ENCODE data around the gene RTN1.

RTN1 gene

GRCh38 chr14:59848671-59849070 is 21.9 kb downstream of the RTN1 start:
- DNase-seq: no peak

DNA sequence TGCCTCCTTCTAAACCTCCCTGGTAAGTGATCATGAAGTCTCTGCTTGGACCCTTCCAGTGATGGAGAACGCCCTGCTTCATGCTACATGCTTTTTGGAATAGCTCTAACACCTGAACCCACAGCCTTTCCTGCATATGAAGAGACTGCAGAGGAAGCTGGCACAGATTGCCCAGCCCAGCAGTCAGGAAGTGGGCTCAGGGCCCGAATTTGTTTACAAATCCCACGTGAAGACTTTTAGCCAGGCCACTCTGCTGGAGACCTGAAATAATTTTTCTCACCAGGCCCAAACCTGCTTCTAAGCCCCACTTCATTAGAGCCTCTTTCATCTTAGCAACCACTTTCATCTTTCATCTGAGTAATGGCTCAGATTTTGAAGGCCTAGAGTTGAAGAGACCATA is 22.9 kb downstream of the RTN1 start:
- no peak for DNase-seq

DNA sequence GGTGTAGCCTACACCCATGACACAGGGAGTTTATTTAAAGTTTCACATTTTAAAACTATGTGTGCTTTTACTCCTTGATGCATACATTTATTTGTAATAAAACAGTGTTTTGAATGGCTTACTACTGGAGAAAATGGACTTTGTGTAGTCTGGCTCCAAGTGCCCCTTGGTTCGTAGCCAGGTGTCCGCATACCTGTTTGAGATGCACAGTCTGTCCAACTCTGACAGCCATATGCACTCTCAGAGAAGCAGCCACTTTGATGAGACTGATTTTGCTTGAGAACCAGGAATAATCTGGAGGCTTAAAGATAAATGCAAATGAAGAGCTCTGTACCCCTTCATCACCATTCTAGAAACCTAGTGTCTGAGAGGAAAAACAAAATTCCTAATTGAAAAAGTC is 24.0 kb downstream of the RTN1 start:
- no peak for DNase-seq

GRCh38 chr14:59845245-59845644 is 25.3 kb downstream of the RTN1 start:
- no peak for DNase-seq

- no peak for DNase-seq
Observed at GRCh38 chr14:59844186-59844812, 26.3 kb downstream of the RTN1 start.

GRCh38 chr14:59836116-59836515 is 34.5 kb downstream of the RTN1 start:
- DNase-seq: no peak

- no peak for DNase-seq
Observed at GRCh38 chr14:59832653-59833294, 37.8 kb downstream of the RTN1 start.

DNA sequence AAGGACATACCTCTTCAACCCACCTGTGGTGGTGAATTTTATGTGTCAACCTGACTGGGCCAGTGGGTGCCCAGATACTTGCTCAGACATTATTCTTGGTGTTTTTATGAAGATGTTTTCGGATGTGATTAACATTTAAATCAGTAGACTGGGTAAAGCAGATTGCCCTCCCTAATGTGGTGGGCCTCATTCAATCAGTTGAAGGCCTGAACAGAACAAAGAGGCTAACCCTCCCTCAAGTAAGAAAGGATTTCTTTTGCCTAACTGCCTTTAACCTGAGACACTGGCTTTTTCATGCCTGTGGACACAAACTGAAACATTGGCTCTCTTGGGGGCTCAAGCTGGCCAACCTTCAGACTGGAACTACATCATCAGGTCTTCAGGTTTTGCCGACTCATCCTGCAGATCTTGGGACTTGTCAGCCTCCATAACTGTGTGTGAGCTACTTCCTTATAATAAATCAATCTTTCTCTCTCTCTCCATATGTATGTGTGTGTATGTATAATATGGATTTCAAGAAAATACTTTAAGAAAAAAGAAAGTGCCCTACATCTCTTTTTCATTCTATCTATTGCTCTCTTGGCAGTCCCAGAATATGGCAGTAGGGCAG is 39.4 kb downstream of the RTN1 start:
- DNase-seq: no peak

- no peak for DNase-seq
Observed at GRCh38 chr14:59830338-59830734, 40.2 kb downstream of the RTN1 start.

DNA sequence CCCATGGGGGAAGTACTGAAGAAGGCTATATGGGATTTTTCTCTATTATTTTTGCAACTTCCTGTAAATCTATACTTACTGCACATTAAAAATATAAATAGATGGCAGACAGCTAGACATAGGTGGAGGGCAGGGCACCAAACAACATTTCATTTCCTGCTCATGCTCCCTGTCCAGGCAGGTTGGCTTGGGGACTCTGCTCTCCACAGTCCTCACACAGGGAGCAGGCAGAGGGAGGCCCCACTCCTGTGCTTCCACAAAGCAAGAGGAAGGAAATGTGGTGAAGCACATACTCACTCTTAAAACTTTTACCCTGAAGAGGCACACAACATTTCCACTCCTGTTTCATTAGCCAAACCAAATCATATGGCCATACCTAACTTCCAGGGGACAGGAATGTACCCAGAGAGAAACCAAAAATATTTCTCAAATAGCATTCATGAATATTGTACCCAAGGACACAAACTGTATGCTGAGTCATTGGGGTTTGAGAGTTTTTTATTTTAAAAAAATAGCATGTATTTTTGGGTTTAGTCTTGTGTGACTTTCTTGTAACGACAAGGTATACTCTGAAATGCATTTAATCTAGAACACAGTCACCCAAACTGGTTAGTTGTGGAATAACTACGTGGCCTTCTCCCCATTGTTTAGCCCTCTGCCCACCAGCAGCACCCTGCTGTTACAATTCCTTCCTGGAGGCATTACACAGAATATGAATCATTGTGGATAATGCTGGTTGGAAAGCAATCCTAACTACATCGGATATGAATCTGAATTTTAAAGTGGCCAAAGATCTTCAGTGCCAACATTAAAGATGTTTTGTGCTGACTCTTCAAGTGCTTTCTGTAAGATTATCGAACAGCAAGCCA is 40.9 kb downstream of the RTN1 start:
- DNase-seq: no peak

GRCh38 chr14:59828276-59828675 is 42.3 kb downstream of the RTN1 start:
- DNase-seq: no peak

DNA sequence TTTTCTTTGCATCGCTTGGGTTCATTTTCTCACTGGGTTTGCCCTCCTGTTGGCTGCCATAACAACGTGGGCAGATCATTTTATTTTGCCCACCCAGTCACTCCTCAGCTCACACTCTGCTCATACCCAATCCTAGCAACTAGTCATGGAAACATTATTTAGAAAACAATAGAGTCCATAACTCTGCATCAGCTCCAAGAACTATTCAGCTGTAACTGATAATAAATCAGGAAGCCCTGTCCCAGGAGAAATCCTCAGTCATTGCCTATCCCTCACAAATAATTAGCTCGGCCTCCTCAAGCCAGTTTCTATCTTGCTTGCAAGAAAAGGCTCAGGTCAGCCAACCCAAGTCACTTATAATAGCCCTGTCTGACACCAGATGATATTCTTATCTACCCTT is 43.2 kb downstream of the RTN1 start:
- DNase-seq: no peak

DNA sequence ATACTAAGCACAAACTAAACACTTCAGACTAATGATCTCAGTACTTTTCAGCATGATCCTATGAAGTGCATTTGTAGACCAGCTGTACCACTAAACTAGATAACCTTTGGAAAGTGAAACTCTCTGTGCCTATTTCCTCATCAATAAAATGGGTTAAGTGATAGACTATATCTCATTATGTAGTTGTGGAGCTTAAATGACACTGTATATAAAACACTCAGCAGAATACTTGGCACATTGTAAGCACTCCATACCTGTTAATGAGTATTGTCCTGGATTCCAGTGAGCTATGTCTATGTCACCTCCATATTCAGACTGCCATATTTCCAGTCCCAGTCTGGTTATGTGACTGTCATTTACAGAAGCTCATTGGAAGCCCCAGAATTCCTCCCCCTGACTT is 44.4 kb downstream of the RTN1 start:
- DNase-seq: no peak

GRCh38 chr14:59823179-59823578 is 47.4 kb downstream of the RTN1 start:
- no peak for DNase-seq

- no peak for DNase-seq
Observed at GRCh38 chr14:59819446-59820088, 51.0 kb downstream of the RTN1 start.

GRCh38 chr14:59816941-59817340 is 53.6 kb downstream of the RTN1 start:
- no peak for DNase-seq

GRCh38 chr14:59814988-59815387 is 55.6 kb downstream of the RTN1 start:
- no peak for DNase-seq

- DNase-seq: no peak
Observed at GRCh38 chr14:59811815-59812214, 58.8 kb downstream of the RTN1 start.

GRCh38 chr14:59811073-59811472 is 59.5 kb downstream of the RTN1 start:
- no peak for DNase-seq

GRCh38 chr14:59803052-59803540 is 67.5 kb downstream of the RTN1 start:
- DNase-seq: no peak

DNA sequence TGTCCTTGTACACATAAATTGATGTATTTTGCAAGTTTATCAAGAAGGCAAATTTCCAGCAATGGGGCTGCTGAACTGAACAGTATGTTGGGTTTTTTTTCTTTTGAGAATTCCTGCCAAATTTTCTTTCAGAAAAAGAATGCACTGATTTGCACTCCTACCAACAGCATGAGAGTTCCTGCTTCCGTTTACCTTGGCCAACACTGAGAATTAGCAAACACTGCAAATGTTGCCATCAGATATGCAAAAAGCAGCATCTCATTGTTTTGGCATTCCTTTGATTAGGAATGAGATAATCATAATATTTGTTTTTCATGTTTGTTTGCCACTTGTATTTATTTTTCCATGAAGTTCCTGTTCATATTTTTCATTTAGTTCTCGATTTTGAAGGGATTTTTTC is 82.4 kb downstream of the RTN1 start:
- no peak for DNase-seq

DNA sequence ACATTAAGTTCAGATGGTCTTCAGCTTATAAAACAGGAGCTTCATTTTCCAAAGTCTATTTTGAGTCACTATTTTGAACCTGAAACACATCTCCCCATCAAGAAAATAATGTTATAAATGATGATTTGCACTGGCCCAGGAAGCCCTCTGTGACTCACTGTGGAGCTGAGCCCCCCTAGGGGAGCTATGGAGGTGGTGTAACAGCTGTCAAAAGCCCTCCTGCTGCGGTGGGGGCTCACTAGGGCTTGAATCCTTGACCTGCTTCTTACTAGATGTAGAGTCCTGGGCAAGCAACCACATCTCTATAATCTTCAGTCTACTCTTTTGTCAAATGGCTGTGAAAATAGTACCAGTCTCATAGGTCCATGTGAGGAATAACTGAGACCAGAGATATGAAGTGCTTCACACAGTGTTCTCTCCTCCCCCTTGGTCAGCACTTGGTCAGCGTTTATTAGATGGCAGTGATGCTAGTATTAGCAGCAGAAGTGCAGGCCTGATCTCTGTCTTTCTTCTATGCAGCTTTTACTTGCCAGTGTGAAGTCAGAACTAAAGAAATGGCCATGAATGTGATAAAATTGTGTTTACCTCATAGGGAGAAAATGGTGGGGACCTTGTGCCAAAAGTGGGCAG is 83.4 kb downstream of the RTN1 start:
- no peak for DNase-seq

DNA sequence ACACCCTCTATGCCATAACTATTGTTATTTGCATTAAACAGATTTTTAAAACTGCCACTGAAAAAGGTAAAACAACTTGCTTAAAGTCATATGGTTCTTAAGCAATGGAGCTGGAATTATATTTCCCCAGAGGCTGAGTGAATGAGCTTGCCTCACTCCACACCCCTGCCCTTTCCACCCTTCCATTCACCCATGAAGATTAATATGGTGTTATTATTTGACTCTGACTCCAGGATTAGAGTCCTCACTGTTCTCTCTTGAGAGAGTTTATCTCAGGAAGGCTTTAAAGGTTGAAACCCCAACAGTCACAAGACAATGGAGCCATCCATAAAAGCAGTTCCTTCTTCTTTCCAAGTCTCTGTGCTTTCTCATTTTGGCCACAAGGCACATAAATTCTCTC is 84.9 kb downstream of the RTN1 start:
- DNase-seq: no peak

Data from SHP77 treated with DMSO at 0.1 percent for 48 hours (cell line).